GM18526 (cell line): ENCODE data around the gene LRRC14B.

ENCODE experiments used
- POLR2A ChIP-seq: IDR thresholded peaks from 3 replicates; pipeline ENCODE4 v1.6.1; 2011; ENCODE audit not compliant: insufficient read length; ENCODE audit errors: extremely low read depth

The LRRC14B gene

DNA sequence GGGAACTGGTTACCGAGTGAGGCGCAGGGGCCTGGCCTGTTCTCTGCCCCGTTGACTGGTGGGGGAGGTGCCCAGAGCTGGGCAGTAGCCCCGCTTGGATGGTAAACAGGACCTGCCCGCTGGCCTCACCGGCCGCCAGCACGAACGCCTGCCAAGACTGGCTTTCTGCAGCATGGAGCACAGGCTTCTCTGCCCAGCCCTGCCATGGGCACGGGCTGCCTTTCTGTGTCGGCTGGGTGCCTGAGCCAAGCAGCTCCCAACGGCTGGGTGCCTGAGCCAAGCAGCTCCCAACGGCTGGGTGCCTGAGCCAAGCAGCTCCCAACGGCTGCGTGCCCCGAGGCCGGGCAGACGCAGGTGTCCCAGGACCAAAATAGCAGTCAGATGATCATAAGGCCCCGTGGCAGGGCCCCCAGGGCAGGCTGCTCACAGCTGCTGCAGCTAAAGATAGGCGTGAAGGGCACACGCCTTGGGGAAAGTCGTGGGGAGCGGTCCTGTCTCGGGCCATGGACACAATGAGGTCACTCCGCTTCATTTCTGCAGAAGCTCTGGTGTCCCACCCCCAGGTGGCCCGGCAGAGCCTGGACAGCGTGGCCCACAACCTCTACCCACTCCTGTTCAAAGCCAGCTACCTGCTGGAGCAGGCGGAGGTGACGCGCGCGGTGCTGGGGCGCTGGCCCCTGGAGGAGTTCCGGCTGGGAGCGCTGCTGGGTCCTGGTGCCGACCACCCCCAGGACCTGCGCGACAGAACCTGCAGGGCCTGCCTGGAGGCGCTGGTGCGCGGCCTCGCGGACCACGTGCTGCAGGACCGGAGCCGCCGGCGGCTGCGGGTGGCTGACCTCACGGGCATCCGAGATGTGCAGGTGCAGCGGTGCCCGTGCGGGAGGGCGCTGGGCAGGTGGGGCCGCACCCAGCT lies at the start of gene LRRC14B:
Gene LRRC14B (plus strand): TSS at position 460 of the 913 bp plus-strand sequence. CDS start 44 bp downstream, at position 504.
- no peak for TF ChIP-seq POLR2A

DNA sequence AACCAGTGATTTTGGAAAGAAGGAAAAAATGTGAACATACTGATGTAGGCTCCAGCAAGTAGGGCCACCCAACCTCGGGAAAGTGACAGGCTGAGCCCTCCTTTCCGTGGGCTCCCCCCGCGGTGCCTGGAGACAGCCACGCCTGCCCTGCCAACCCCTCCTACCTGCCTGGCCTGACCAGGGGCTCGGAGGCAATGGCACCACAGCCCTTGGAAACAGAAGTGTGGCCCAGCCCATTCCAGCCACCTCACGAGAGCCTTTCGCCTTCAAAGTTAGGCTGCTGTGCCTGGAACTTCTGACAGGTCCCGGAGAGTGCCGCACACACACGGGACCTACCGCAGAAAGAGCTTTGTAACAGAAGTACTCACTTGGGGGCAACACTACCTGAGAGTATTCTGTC lies 49.5 kb upstream of the LRRC14B start:
- TF ChIP-seq POLR2A = no peak

DNA sequence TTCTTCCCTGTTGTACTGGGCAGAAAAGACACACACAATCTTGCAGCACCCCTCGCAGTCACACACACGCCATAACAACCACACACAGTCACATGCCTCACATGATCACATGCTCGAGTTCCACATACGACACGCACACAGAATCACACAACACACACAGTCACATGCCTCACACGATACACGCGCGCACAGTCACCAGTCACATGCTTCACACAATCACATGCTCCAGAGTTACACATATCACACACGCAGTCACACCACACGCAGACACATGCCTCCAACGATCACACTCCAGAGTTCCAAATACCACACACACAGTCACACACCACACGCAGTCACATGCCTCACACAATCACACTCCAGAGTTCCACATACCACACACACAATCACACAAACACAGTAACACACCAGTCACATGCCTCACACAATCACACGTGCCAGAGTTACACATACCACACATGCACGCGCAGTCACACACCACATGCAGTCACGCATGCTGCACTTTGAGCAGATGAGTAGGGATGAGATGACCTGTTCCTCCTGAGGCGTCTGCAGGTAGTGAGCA lies 49.0 kb upstream of the LRRC14B start:
- TF ChIP-seq POLR2A = no peak

DNA sequence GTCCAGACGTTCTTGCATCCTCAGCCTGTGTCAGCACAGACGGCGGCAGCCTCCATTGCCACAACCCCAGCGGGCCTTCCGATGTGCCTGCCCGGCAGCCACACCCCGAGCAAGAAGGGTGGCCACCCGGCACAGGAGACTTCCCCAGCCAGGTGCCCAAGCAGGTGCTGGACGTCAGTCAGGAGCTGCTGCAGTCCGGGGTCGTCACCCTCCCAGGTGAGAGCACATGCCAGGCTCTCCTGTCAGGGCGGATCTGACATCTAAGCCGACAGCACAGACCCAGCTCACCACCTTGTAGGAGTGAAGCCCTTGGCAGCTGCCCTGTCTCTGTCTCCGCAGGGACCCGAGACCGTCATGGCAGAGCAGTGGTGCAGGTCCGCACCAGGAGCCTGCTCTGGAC lies 48.3 kb upstream of the LRRC14B start:
- no peak for TF ChIP-seq POLR2A

DNA sequence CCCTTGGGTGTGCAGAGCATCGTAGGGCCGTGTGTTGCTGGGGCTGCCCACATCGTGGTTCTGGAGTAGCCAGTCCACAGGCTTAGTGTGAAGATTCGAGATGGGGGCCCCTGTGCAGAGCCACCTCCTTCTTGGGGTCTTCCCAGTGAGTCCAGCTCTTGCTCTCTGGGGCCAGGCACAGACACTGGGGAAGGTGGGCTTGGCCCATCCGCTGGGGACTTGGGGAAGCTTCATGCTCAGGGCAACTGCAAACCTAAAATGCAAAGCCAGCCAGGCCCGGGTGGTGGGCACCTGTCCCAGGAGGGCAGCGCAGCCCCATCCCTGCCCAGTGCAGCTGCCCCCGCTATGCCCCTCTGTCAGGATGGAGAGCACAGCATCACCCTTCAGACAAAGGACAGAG lies 46.4 kb upstream of the LRRC14B start:
- TF ChIP-seq POLR2A = no peak

DNA sequence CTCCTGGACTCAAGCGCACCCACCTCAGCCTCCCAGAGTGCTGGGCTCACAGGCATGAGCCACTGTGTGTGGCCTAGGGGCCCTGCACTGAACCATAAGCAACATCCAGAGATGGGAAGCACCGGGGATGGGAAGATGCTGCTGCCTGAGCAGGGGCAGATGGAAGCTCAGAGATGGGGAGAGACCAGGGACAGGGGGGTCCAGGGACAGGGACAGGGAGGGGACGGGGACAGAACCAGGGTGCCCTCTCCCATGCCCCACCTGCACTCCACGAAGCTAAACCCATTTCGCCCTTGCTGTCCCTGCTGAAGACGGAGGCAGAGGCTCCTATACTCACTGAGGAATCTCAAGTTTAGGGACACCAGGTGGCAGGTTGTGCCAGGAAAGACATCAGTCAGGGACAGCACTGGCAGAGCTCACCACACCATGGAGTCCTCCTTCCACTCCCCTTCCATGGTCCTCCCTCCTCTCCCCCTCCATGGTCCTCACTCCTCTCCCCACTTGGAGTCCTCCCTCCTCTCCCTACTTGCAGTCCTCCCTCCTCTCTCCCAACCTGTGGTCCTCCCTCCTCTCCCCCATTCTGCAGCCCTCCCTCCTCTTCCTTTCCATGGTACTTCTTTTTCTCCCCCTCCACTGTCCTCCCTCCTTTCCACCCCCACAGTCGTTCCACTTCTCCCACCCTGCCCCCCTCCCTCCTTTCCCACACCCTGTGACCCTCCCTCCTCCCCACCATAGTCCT lies 45.5 kb upstream of the LRRC14B start:
- no peak for TF ChIP-seq POLR2A

DNA sequence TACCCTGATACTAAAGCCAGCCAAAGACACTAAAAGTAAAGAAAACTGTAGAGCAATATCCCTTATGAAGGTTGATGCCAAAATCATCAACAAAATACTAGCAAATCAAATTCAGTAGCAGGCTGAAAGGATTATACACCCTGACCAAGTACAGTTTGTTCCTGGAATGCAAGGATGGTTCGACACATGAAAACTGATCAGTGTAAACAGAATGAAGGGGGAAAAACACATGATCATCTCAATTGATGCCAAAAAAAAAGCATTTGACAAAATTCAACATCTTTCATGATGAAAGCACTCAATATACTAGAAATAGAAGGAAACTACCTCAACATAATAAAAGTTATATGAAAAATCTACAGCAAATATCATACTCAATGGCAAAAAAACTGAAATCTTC lies 43.5 kb upstream of the LRRC14B start:
- no peak for TF ChIP-seq POLR2A

DNA sequence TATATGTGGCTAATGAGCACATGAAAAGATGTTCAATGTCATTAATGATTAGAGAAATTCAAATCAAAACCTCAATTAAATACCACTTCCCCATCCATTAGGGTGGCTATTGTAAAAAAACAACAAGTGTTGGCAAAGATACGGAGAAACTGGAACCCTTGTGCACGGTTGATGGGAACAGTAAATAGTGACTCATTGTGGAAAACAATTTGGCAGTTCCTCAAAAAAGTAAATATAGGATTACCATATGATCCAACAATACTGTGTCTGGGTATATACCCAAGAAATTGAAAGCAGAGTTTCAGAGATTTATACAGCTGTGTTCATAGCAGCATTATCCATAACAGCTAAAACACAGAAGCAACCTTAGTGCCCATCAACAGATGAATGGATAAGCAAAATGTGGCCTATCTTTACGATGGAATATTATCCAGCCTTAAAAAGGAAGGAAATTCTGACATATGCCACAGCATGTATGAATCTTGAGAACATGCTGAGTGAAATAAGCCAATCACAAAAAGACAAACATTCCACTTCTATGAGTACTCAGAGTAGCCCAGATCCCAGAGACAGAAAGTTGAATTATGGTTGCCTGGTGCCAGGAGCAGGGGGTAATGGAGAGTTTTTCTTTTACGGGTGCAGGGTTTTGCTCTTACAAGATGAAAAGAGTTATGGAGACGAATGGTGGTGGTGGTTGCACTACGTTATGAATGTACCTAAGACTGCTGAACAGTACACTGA lies 41.4 kb upstream of the LRRC14B start:
- TF ChIP-seq POLR2A = no peak

DNA sequence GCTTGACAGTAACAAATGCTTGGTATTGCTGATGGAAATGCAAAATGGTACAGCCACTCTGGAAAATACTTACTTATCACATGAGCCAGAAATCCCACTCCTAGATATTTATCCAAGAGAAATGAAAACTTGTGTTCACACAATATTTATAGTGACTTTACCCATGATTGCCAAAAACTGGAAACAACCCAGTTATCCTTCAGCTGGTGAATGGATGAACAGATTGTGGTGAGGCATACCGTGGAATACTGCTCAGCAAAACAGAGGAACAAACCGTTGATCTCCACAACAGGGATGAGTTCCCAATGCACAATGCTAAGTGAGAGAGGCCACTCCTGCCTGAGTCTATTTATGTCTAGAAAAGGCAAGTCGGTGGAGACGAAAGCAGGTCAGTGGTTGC lies 40.5 kb upstream of the LRRC14B start:
- TF ChIP-seq POLR2A = no peak

DNA sequence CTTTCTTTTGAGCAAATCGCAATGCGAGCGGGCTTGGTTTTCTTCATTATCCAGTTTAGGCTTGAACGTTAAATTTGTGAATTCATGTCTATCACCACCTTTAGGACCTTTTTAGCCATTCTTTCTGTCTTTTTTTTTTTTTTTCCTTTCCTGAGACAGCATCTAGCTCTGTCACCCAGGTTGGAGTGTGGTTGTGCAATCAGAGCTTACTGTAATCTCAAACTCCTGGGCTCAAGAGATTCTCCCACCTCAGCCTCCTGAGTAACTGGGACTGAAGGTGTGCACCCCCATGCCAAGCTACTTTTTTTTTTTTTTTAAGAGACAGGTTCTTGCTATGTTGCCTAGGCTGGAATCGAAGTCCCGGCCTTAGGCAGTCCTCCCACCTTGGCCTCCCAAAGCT lies 39.2 kb upstream of the LRRC14B start:
- no peak for TF ChIP-seq POLR2A

DNA sequence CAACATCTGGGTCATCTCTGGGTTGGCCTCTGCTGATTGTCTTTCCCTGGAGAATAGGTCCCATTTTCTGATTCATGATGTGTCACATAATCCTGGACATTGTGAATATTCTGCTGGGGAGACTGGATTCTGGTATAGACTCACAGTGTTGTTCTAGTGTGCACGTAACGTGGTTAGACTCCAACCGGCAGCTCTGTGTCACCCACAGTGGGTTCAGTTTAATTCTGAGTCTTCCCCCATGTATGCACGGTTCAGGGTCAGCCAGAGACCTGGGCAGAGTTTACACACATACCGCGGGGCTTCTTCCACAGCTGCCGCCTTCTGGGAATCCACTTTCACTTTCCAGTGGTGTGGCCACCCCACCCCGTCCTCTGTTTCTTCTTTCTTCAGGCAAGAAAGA lies 38.0 kb upstream of the LRRC14B start:
- TF ChIP-seq POLR2A = no peak

DNA sequence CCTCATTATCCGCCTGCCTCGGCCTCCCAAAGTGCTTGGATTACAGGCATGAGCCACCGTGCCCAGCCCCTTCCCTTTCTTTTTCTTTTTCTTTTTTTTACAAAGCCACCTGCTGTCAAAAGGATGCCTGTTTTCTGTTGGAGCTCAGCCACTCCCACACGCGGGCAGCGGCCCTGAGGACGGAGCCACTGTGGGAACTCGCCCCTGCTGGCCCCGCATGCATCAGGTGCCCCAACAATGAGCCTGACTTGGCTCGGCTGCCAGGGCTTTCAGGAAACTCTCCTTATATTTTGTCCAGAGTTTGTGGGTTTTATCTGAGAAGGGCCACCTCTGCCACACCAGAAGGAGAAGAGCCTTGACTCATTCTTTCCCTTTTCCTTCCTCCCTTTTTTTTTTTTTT lies 37.1 kb upstream of the LRRC14B start:
- TF ChIP-seq POLR2A = no peak

DNA sequence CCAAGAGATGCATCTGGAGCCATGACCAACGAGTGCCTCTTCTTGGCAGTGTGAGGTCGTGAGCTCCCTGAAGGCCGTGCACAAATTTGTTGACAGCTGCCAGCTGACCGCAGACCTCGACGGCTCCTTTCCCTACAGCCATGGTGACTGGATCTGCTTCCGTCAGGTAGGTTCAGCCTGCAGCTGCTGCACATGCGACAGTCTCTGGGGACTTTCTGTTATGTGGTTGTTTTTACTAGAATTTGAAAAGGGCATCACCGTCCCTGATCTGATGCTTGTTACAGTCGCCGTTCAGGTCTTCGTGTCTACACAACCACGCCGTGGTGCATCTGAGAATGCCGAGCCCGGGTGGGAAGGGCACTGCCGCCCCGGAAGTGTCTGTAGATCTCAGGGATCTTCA lies 36.5 kb upstream of the LRRC14B start:
- no peak for TF ChIP-seq POLR2A

DNA sequence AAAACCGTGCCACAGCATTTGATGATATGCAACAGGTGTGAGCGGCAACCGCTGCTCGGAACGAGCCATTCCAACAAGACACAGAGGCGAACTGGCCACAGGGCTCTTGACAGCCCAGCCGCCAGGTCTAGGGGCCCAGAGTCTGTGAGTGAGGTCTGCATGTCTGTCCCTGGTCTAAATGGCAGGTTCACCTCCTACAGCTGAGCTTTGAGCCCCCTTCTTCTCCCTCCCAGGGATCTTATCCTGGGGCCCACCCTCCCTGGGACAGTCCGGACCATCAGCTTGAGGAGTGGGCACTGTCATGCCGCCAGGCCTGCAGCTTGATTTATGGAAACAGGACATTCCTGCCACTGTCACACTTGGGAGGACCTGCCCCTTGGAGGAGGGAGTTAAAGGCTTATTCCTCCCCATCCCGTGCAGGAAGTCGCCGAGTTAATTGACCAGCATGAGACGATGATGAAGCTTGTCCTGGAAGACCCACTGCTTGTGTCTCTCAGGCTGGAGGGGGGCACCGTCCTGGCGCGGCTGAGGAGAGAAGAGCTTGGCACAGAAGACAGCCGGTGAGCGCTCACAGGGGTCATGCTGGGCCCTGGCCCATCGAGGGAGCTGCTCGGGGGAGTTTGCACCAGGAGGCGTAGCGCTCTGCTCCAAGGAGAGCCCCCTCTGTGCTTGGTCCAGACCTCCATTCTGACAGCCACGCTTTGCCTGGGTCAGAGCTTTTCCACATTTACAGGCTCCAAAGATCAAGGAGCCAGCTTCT lies 35.5 kb upstream of the LRRC14B start:
- TF ChIP-seq POLR2A = no peak

DNA sequence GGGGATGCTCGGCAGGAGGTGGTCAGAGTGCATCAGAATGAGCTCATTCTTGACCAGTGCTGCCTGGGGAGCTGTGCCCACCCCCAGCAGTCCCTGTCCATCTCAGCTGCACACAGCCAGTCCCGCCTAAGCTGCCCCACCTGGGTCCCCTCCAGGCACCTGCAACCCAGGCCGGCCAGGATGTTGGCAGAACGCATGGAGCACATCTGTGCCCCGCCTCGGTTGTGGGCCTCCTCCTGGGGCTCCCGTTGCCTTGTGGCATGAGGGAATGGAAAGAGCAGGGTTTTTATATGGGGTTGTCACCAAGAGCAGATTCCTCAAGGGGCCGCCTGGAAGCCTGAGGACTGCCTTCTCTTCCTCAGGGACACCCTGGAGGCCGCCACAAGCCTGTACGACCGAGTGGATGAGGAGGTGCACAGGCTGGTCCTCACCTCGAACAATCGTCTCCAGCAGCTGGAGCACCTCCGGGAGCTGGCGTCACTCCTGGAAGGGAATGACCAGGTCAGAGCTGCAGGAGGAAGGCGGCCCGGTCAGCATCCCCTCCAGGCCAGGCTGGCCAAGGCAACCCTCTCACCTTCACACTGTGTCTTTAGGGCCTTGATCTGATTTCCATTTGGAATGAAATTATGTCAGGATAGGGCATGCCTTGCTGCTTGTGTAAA lies 34.8 kb upstream of the LRRC14B start:
- TF ChIP-seq POLR2A = no peak
